GM23338 (cell line): Measurements from ENCODE around the gene KRTAP12-4. TPM values are rescaled to one million over a fixed set of nuclear protein-coding genes. Genes with fewer than 3 reads are reported as not detected.

Experiments used
- ATAC-seq: fragments of 200-7000 bp; cut with Tn5 transposase; 3 replicates; pipeline ENCODE4 v1.9.1; 2020
- DNase-seq: peaks from one replicate; pipeline ENCODE4 v3.0.0-alpha.2; 2015; ENCODE audit warnings: low spot score
- H2AFZ ChIP-seq: fragments of 200-600 bp; sonication (generic); 2 replicates; pipeline ENCODE4 v1.8.0; 2016; ENCODE audit warnings: antibody characterized with exemption, mild to moderate bottlenecking, moderate library complexity
- H3F3A ChIP-seq: fragments of 200-600 bp; sonication (generic); replicated peaks from 2 replicates; pipeline ENCODE4 v1.8.0; 2017; ENCODE audit warnings: antibody characterized with exemption, mixed run types, low read depth
- H3K27ac ChIP-seq: fragments of 200-600 bp; sonication (generic); 2 replicates; pipeline ENCODE4 v1.6.1; 2016; ENCODE audit warnings: low read depth
- H3K27me3 ChIP-seq: fragments of 200-600 bp; sonication (generic); 2 replicates; pipeline ENCODE4 v1.8.0; 2016; ENCODE audit warnings: mild to moderate bottlenecking, mixed run types, moderate library complexity; ENCODE audit not compliant: insufficient read depth
- H3K36me3 ChIP-seq: fragments of 200-600 bp; sonication (generic); 2 replicates; pipeline ENCODE4 v1.8.0; 2016; ENCODE audit warnings: mild to moderate bottlenecking; ENCODE audit not compliant: insufficient read depth
- H3K4me1 ChIP-seq: fragments of 200-600 bp; sonication (generic); 2 replicates; pipeline ENCODE4 v1.8.0; 2016; ENCODE audit warnings: mild to moderate bottlenecking, moderate library complexity; ENCODE audit not compliant: insufficient read depth
- H3K4me2 ChIP-seq: fragments of 200-600 bp; sonication (generic); 2 replicates; pipeline ENCODE4 v1.7.1; 2017; ENCODE audit warnings: mixed run types
- H3K4me3 ChIP-seq: fragments of 200-600 bp; sonication (generic); 2 replicates; pipeline ENCODE4 v1.6.1; 2016; ENCODE audit warnings: mixed run types
- H3K79me2 ChIP-seq: fragments of 200-600 bp; sonication (generic); replicated peaks from 2 replicates; pipeline ENCODE4 v1.8.0; 2017; ENCODE audit warnings: mild to moderate bottlenecking; ENCODE audit not compliant: insufficient read depth
- H3K9me2 ChIP-seq: fragments of 200-600 bp; sonication (generic); 2 replicates; pipeline ENCODE4 v1.8.0; 2017; ENCODE audit not compliant: insufficient read depth
- H4K20me1 ChIP-seq: fragments of 200-600 bp; sonication (generic); replicated peaks from 2 replicates; pipeline ENCODE4 v1.8.0; 2017; ENCODE audit warnings: mild to moderate bottlenecking; ENCODE audit not compliant: insufficient read depth
- H3K27ac Mint-ChIP-seq: 2 replicates; pipeline ENCODE4 v1.8.0; 2020; ENCODE audit warnings: inconsistent platforms, mild to moderate bottlenecking, moderate library complexity, mixed read lengths
- H3K27me3 Mint-ChIP-seq: 3 replicates; pipeline ENCODE4 v1.8.0; 2022; ENCODE audit warnings: low read depth, mild to moderate bottlenecking, moderate library complexity, mixed read lengths, inconsistent platforms; ENCODE audit not compliant: insufficient read depth, poor library complexity
- H3K36me3 Mint-ChIP-seq: 3 replicates; pipeline ENCODE4 v1.8.0; 2021; ENCODE audit warnings: low read depth, mild to moderate bottlenecking, inconsistent platforms, moderate library complexity, mixed read lengths
- H3K4me1 Mint-ChIP-seq: 3 replicates; pipeline ENCODE4 v1.8.0; 2020; ENCODE audit warnings: mild to moderate bottlenecking, inconsistent platforms, mixed read lengths
- H3K4me3 Mint-ChIP-seq: 3 replicates; pipeline ENCODE4 v1.8.0; 2021; ENCODE audit warnings: moderate library complexity, mild to moderate bottlenecking, inconsistent platforms, mixed read lengths
- H3K9me3 Mint-ChIP-seq: 3 replicates; pipeline ENCODE4 v1.8.0; 2020; ENCODE audit warnings: moderate library complexity, mild to moderate bottlenecking, inconsistent platforms, mixed read lengths
- CREB1 ChIP-seq: fragments of 250-450 bp; sonication (Bioruptor Pico); IDR thresholded peaks from 2 replicates; pipeline ENCODE4 v1.5.0; 2020; ENCODE audit warnings: low read depth, mild to moderate bottlenecking, moderate library complexity
- EZH2phosphoT487 ChIP-seq: fragments of 200-600 bp; sonication (generic); IDR thresholded peaks from one replicate; pipeline ENCODE4 v1.8.1; 2018; ENCODE audit warnings: antibody characterized with exemption; ENCODE audit not compliant: unreplicated experiment
- JUNB ChIP-seq: IDR thresholded peaks from one replicate; pipeline ENCODE4 v1.6.1; 2016; ENCODE audit warnings: antibody characterized with exemption; ENCODE audit not compliant: unreplicated experiment
- NANOG ChIP-seq: IDR thresholded peaks from 2 replicates; pipeline ENCODE4 v1.6.1; 2016; ENCODE audit warnings: antibody characterized with exemption, borderline replicate concordance
- POLR2AphosphoS5 ChIP-seq: IDR thresholded peaks from 2 replicates; pipeline ENCODE4 v1.6.1; 2016; ENCODE audit warnings: antibody characterized with exemption, low read depth
- ZNF114 ChIP-seq: fragments of 250-450 bp; sonication (Bioruptor Pico); IDR thresholded peaks from 2 replicates; pipeline ENCODE4 v1.5.0; 2020; ENCODE audit warnings: mild to moderate bottlenecking, moderate library complexity
- ZNF331 ChIP-seq: fragments of 250-450 bp; sonication (Bioruptor Pico); IDR thresholded peaks from 2 replicates; pipeline ENCODE4 v1.5.0; 2020; ENCODE audit warnings: low read depth, mild to moderate bottlenecking, moderate library complexity
- polyA plus RNA-seq: library from polyadenylated mRNA; unstranded; fragments of >200 nt; fragmentation: Nextera tagmentation; extraction: Ambion mirVana; gene quantifications from 2 replicates; pipeline ENCODE4 v1.2.1, GENCODE V29; 2016
- total RNA-seq: library from RNA; depleted of rRNA; stranded (reverse); fragments of >200 nt; shearing (Covaris generic); gene quantifications from 2 replicates; pipeline ENCODE4 v1.2.3, GENCODE V29; 2014
- TF ChIP-seq, protein P1 (sequence below): fragments of 250-450 bp; sonication (Bioruptor Pico); IDR thresholded peaks from 2 replicates; pipeline ENCODE4 v1.5.0; 2020; ENCODE audit warnings: mild to moderate bottlenecking, moderate library complexity
- TF ChIP-seq, protein P2 (sequence below): IDR thresholded peaks from one replicate; pipeline ENCODE4 v1.6.1; 2018; ENCODE audit warnings: antibody characterized with exemption; ENCODE audit not compliant: unreplicated experiment
- TF ChIP-seq, protein P3 (sequence below): IDR thresholded peaks from 2 replicates; pipeline ENCODE4 v1.6.1; 2016; ENCODE audit warnings: antibody characterized with exemption

KRTAP12-4 gene
- total and polyA plus RNA-seq, 2 experiments from 2014 or later, result not detected

DNA sequence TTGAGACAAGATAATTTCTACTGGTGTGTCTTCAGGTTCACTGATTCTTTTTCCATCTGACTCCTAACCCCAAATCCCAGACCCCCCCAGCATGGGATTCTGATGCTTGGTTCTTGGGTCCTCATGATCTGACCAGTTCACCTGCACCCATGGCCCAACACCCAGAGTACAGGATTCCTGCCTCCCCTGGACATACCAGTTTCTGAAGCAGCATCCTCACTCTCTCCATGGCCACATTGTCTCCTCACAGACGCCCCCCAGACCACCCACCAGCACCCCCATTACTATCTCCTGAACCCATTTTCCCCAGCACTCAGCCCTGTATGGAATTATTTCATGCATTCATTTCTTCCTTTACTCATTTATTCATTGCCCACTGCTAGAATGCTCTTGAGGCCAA lies 2.4 kb upstream of the KRTAP12-4 start:
- Mint-ChIP-seq H3K4me1 (peaks cover 30% of the 10 kb centered on the region), H3K9me3 (peaks cover 21% of the 10 kb centered on the region), H3K4me3 (no peak overlapping the region), H3K36me3 (peaks cover 9% of the 10 kb centered on the region; the same call in 2 of the 3 replicates), H3K27ac (no peak overlapping the region), H3K27me3 (peaks cover 10% of the 10 kb centered on the region)
- TF ChIP-seq, protein P1, sequence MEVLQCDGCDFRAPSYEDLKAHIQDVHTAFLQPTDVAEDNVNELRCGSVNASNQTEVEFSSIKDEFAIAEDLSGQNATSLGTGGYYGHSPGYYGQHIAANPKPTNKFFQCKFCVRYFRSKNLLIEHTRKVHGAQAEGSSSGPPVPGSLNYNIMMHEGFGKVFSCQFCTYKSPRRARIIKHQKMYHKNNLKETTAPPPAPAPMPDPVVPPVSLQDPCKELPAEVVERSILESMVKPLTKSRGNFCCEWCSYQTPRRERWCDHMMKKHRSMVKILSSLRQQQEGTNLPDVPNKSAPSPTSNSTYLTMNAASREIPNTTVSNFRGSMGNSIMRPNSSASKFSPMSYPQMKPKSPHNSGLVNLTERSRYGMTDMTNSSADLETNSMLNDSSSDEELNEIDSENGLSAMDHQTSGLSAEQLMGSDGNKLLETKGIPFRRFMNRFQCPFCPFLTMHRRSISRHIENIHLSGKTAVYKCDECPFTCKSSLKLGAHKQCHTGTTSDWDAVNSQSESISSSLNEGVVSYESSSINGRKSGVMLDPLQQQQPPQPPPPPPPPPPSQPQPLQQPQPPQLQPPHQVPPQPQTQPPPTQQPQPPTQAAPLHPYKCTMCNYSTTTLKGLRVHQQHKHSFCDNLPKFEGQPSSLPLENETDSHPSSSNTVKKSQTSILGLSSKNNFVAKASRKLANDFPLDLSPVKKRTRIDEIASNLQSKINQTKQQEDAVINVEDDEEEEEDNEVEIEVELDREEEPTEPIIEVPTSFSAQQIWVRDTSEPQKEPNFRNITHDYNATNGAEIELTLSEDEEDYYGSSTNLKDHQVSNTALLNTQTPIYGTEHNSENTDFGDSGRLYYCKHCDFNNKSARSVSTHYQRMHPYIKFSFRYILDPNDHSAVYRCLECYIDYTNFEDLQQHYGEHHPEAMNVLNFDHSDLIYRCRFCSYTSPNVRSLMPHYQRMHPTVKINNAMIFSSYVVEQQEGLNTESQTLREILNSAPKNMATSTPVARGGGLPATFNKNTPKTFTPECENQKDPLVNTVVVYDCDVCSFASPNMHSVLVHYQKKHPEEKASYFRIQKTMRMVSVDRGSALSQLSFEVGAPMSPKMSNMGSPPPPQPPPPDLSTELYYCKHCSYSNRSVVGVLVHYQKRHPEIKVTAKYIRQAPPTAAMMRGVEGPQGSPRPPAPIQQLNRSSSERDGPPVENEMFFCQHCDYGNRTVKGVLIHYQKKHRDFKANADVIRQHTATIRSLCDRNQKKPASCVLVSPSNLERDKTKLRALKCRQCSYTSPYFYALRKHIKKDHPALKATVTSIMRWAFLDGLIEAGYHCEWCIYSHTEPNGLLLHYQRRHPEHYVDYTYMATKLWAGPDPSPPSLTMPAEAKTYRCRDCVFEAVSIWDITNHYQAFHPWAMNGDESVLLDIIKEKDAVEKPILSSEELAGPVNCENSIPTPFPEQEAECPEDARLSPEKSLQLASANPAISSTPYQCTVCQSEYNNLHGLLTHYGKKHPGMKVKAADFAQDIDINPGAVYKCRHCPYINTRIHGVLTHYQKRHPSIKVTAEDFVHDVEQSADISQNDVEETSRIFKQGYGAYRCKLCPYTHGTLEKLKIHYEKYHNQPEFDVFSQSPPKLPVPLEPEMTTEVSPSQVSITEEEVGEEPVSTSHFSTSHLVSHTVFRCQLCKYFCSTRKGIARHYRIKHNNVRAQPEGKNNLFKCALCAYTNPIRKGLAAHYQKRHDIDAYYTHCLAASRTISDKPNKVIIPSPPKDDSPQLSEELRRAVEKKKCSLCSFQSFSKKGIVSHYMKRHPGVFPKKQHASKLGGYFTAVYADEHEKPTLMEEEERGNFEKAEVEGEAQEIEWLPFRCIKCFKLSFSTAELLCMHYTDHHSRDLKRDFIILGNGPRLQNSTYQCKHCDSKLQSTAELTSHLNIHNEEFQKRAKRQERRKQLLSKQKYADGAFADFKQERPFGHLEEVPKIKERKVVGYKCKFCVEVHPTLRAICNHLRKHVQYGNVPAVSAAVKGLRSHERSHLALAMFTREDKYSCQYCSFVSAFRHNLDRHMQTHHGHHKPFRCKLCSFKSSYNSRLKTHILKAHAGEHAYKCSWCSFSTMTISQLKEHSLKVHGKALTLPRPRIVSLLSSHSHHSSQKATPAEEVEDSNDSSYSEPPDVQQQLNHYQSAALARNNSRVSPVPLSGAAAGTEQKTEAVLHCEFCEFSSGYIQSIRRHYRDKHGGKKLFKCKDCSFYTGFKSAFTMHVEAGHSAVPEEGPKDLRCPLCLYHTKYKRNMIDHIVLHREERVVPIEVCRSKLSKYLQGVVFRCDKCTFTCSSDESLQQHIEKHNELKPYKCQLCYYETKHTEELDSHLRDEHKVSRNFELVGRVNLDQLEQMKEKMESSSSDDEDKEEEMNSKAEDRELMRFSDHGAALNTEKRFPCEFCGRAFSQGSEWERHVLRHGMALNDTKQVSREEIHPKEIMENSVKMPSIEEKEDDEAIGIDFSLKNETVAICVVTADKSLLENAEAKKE (CRISPR knock-in tag), result no peak
- no peak for TF ChIP-seq EZH2phosphoT487
- H4K20me1 ChIP-seq, result no peaks in the 10 kb centered on the region
- no peaks in the 10 kb centered on the region for H3K36me3 ChIP-seq
- H3F3A ChIP-seq, result 0 out of 2 replicates have a peak, but pooled peaks cover 3% of the 10 kb centered on the region
- no peak overlapping the region for H3K4me2 ChIP-seq
- no peak overlapping the region for H3K4me3 ChIP-seq
- no peaks in the 10 kb centered on the region for H3K27me3 ChIP-seq
- no peaks in the 10 kb centered on the region for H3K9me2 ChIP-seq
- peaks cover 31% of the 10 kb centered on the region for H3K4me1 ChIP-seq
- DNase-seq, result no peak
- H3K27ac ChIP-seq, result no peak overlapping the region
- H2AFZ ChIP-seq, result no peak overlapping the region
- no peaks in the 10 kb centered on the region for H3K79me2 ChIP-seq
- no peak for ATAC-seq

DNA sequence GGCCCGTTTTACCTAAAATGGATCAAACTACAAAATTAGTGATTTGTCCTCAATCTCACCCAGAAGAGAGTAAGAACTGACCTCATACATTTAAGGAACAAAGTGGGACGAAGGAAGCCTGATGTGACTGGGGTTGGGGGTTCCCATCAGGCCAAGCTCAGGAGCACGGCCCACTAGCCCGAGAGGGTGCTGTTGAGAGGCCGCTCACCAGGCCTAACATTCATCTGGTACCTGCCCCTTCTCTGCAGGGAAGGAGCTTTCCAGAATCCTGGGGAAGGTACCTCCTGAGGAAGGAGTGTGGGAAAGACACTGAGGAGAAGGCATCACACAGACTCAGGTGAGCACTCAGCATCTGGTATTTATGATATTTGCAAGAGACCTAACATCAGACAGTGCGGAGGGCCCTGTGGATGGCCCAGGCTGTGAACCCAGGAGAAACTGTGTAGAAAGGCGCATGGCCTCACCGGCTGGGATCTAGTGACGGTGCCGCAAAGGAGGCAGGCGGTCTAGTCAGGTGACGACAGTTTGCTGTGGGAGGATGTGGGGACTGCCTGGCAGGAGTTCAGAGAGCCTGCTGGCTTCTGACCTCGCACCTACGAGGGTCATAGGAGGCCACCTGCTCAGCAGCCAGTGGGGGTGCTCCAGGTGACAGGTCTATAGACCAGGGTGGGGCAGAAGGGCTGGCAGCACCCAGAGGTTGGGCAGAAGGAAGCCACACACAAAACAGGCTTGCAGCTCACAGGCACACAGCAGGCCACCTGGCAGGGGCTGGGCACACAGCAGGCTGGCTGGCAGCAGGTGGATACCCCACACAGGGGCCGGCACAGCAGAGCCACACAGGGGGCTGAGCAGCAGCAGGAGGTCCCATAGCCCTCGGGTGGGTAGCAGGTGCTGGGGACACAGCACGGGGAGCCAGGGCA lies 543 bp downstream of the KRTAP12-4 start:
- Histone ChIP-seq H3K27me3 (no peaks in the 10 kb centered on the region), H3K9me2 (no peaks in the 10 kb centered on the region), H3K4me2 (no peak overlapping the region), H3K36me3 (no peaks in the 10 kb centered on the region), H3F3A (no peaks in the 10 kb centered on the region), H4K20me1 (no peaks in the 10 kb centered on the region), H3K27ac (no peak overlapping the region), H2AFZ (no peak overlapping the region), H3K4me3 (no peak overlapping the region), H3K4me1 (peaks cover 9% of the 10 kb centered on the region), H3K79me2 (no peaks in the 10 kb centered on the region)
- peaks cover 9% of the 10 kb centered on the region; the same call in 2 of the 3 replicates for H3K36me3 Mint-ChIP-seq
- peaks cover 7% of the 10 kb centered on the region for H3K4me1 Mint-ChIP-seq
- DNase-seq (no peak), ATAC-seq (no peak)
- H3K27me3 Mint-ChIP-seq, result peaks cover 14% of the 10 kb centered on the region
- peaks cover 18% of the 10 kb centered on the region for H3K9me3 Mint-ChIP-seq
- H3K27ac Mint-ChIP-seq, result no peak overlapping the region
- no peak overlapping the region for H3K4me3 Mint-ChIP-seq
- TF ChIP-seq POLR2AphosphoS5 (no peak), NANOG (no peak), ZNF331 (CRISPR knock-in tag) (no peak), ZNF114 (CRISPR knock-in tag) (no peak), CREB1 (CRISPR knock-in tag) (no peak), EZH2phosphoT487 (no peak), JUNB (no peak)
- TF ChIP-seq, protein P2, sequence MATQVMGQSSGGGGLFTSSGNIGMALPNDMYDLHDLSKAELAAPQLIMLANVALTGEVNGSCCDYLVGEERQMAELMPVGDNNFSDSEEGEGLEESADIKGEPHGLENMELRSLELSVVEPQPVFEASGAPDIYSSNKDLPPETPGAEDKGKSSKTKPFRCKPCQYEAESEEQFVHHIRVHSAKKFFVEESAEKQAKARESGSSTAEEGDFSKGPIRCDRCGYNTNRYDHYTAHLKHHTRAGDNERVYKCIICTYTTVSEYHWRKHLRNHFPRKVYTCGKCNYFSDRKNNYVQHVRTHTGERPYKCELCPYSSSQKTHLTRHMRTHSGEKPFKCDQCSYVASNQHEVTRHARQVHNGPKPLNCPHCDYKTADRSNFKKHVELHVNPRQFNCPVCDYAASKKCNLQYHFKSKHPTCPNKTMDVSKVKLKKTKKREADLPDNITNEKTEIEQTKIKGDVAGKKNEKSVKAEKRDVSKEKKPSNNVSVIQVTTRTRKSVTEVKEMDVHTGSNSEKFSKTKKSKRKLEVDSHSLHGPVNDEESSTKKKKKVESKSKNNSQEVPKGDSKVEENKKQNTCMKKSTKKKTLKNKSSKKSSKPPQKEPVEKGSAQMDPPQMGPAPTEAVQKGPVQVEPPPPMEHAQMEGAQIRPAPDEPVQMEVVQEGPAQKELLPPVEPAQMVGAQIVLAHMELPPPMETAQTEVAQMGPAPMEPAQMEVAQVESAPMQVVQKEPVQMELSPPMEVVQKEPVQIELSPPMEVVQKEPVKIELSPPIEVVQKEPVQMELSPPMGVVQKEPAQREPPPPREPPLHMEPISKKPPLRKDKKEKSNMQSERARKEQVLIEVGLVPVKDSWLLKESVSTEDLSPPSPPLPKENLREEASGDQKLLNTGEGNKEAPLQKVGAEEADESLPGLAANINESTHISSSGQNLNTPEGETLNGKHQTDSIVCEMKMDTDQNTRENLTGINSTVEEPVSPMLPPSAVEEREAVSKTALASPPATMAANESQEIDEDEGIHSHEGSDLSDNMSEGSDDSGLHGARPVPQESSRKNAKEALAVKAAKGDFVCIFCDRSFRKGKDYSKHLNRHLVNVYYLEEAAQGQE, result no peak
- TF ChIP-seq, protein P3, sequence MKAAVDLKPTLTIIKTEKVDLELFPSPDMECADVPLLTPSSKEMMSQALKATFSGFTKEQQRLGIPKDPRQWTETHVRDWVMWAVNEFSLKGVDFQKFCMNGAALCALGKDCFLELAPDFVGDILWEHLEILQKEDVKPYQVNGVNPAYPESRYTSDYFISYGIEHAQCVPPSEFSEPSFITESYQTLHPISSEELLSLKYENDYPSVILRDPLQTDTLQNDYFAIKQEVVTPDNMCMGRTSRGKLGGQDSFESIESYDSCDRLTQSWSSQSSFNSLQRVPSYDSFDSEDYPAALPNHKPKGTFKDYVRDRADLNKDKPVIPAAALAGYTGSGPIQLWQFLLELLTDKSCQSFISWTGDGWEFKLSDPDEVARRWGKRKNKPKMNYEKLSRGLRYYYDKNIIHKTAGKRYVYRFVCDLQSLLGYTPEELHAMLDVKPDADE, result no peak
